Colonic mucosa (tissue), 4 donors: Measurements from ENCODE around the gene B4GALT4. TPM values are rescaled to one million over a fixed set of nuclear protein-coding genes. Genes with fewer than 3 reads are reported as not detected.

Experiments used
- DNase-seq: peaks from one replicate; pipeline ENCODE4 v3.0.0-alpha.2; 2020
- H3K27ac ChIP-seq: fragments of 200-600 bp; one replicate; pipeline ENCODE4 v1.8.0; 2021
- H3K27me3 ChIP-seq: fragments of 200-600 bp; one replicate; pipeline ENCODE4 v1.8.0; 2021
- H3K36me3 ChIP-seq: fragments of 200-600 bp; one replicate; pipeline ENCODE4 v1.8.0; 2021
- H3K4me1 ChIP-seq: fragments of 200-600 bp; one replicate; pipeline ENCODE4 v1.8.0; 2021; ENCODE audit warnings: mild to moderate bottlenecking
- H3K4me3 ChIP-seq: fragments of 200-600 bp; one replicate; pipeline ENCODE4 v1.8.0; 2021
- H3K9ac ChIP-seq, 2 donors: one replicate each; pipeline ENCODE4 v1.7.0; 2013; ENCODE audit warnings: control low read depth in 2 of 2, low read depth in 2 of 2, low read length in 2 of 2
- H3K9me3 ChIP-seq: fragments of 200-600 bp; one replicate; pipeline ENCODE4 v1.8.0; 2021
- intact Hi-C: fragments of 100-400 bp; cut with DNase I; formaldehyde crosslinking; loops from one replicate; pipeline ENCODE4 v1.14.1; 2022
- total RNA-seq, 2 donors: library from RNA; stranded (reverse); fragmentation: NEBNext Ultra II Directional in 1 of 2; extraction: Animal tissue kit (Norgen Biotek cat#: 25700) in 1 of 2; gene quantifications; one replicate each; pipeline ENCODE4 v1.2.1, GENCODE V29; 2021
- TF ChIP-seq, protein P1 (sequence below): fragments of 200-600 bp; IDR thresholded peaks from one replicate; pipeline ENCODE4 v1.8.0; 2022; ENCODE audit warnings: antibody characterized with exemption, mild to moderate bottlenecking
- donor health status: healthy.
- donor health status: DM: no; HTN: no; CAD: no.
- donor health status: DM: no; HTN: no; CAD: no.

The B4GALT4 gene, protein sequence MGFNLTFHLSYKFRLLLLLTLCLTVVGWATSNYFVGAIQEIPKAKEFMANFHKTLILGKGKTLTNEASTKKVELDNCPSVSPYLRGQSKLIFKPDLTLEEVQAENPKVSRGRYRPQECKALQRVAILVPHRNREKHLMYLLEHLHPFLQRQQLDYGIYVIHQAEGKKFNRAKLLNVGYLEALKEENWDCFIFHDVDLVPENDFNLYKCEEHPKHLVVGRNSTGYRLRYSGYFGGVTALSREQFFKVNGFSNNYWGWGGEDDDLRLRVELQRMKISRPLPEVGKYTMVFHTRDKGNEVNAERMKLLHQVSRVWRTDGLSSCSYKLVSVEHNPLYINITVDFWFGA
- 10 to 100 TPM; 43.1 to 54.5 TPM for total RNA-seq

DNA sequence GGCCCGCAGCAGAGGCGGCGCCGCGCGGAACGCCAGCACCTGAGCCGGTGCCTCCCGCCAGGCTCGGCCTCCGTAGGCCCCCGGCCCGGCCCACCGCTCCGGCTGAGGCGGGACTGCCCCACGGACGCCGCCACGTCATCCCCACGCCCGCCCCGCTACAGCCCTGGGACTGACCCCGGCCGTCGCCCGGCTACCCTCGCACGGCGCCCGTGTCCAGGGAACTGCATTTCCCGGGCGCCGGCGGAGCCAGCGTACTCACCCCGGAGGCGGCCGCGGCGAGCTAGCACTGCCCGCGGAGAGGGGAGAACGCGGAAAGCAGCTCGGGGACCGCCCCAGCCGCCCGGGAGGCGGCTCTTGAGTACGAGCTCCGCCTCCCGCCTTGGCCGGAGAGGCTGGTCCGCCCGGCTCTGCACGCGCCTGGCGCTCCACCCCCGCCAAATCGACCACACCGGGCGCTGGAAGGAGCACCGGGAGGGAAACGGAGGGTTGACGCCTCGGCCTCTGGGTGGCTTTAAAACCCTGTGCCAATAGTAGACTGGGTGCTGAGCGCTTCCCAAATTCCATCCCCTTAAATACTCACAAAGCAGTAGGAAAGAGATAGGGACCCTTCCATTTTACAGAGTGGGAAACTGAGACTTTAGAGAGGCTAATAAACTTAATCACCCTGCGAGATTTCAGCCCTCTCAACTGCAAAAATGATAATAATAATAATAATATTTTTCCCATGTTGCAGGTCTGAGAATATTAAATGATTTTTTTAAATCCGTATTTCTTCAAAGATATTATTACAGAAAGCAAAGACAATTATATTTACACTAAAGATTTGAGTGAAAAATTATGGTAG lies at the start of gene B4GALT4:
Gene B4GALT4, minus strand, starts transcription at position 288 of the 844 bp plus-strand sequence. CDS start 10,779 bp downstream, outside the sequence.
- peak; percentile 91 for DNase-seq
- H3K9ac ChIP-seq = peak within 1 kb of the TSS; percentile 84 to 98
- H3K4me3 ChIP-seq = peak within 1 kb of the TSS; percentile 58
- no peaks in the 10 kb centered on the region for H3K36me3 ChIP-seq
- TF ChIP-seq, protein P1, sequence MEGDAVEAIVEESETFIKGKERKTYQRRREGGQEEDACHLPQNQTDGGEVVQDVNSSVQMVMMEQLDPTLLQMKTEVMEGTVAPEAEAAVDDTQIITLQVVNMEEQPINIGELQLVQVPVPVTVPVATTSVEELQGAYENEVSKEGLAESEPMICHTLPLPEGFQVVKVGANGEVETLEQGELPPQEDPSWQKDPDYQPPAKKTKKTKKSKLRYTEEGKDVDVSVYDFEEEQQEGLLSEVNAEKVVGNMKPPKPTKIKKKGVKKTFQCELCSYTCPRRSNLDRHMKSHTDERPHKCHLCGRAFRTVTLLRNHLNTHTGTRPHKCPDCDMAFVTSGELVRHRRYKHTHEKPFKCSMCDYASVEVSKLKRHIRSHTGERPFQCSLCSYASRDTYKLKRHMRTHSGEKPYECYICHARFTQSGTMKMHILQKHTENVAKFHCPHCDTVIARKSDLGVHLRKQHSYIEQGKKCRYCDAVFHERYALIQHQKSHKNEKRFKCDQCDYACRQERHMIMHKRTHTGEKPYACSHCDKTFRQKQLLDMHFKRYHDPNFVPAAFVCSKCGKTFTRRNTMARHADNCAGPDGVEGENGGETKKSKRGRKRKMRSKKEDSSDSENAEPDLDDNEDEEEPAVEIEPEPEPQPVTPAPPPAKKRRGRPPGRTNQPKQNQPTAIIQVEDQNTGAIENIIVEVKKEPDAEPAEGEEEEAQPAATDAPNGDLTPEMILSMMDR = no peak
- no peaks in the 10 kb centered on the region for H3K27me3 ChIP-seq
- no peaks in the 10 kb centered on the region for H3K4me1 ChIP-seq
- no peaks in the 10 kb centered on the region for H3K9me3 ChIP-seq
- peak within 1 kb of the TSS; percentile 84 for H3K27ac ChIP-seq
- intact Hi-C loops = loop anchor here (2.0 to 10.0 kb wide), 2 partner anchors 94 to 356 kb away; partner anchors contain the start of gene TEX55

DNA sequence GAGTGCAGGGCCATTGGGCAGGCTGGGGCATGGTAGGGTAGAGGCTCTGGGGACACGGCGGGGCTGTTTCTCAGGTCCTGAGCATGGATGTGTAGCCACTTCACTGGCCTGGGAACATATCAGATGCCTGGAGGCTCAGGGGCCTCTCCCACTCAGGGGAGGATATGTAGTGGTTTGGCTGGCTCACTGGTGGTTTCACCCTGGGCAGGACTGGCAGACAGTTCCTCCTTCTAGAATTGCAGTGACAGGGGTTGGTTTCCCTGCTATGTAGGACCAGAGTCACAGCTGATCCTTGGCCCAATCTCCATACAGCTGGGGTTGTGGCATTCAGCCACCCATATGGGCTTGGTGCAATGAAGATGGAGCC lies 48.7 kb upstream of the B4GALT4 start:
- H3K27me3 ChIP-seq = no peaks in the 10 kb centered on the region
- H3K27ac ChIP-seq = no peak overlapping the region
- no peak overlapping the region for H3K9ac ChIP-seq
- TF ChIP-seq, protein P1 = no peak
- no peak for DNase-seq
- H3K4me1 ChIP-seq = no peaks in the 10 kb centered on the region
- intact Hi-C loops = no loop called here
- H3K9me3 ChIP-seq = no peaks in the 10 kb centered on the region
- no peaks in the 10 kb centered on the region for H3K36me3 ChIP-seq
- H3K4me3 ChIP-seq = no peak overlapping the region

DNA sequence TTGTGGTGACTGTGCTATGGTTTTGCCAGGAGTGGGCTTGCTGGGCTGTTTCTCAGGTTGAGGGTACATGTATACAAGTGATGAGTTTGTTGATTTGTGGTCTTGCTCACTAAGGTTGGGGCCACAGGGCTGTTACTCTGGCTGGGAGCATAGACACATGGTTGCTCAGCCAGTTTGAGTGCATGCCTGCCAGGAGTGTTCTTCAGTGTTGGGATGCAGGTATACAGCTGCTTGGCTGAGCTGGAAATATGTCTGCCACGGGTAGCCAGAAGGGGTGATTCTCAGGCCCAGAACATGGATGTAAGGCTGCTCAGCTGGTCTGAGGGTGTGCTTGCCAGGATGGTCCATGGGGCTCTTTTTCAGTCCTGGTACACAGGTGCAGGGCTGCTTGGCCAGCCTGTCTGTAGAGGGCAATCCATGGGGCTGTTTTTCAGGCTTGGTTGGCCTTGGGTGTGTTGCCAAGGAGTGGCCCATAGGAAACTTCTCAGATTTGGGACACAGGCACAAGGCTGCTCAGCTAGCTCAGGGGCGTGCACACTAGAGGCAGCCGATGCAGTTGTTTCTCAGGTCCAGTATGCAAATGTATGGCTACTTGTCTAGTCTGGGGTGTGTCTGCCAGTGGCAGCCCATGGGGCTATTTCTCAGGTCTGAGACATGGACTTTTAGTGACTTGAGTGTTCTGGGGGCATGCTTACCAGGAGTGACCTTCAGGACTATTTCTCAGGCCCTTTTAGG lies 48.2 kb upstream of the B4GALT4 start:
- Histone ChIP-seq H3K9ac (no peak overlapping the region), H3K4me1 (no peaks in the 10 kb centered on the region), H3K4me3 (no peak overlapping the region), H3K27ac (no peak overlapping the region), H3K27me3 (no peaks in the 10 kb centered on the region), H3K9me3 (no peaks in the 10 kb centered on the region), H3K36me3 (no peaks in the 10 kb centered on the region)
- TF ChIP-seq, protein P1 = no peak
- DNase-seq = no peak
- intact Hi-C loops = no loop called here

DNA sequence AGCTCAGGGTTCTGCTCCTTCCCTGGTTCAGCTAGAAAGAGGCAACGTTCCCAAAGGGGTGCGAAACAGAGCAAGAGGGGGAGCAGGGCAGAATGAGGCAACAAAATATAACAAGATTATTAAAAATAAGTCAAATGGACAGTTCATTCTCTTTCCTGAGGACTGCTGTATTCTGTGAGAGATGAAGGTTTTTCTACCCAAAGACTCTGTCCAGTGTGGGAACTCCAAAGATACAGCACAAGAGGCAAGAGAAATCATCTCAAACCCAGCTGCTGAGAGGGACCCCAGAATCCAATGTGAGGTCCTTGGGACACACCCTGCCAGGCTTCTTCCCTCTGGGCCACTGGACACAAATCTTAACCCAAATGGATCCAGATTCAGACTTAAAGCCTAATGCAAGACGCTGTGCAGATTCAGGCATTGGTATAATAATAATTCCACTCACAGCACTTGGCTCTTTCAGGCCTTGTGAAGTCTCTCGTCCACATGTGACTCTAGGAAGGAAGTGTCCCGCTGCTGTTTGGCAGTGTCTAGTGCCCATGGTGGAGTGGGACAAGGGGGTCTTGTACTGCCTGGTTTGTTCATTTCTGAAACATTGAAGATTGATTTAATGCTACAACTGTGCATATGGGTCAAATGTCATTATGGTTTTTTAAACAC lies 39.0 kb upstream of the B4GALT4 start:
- Histone ChIP-seq H3K4me1 (no peaks in the 10 kb centered on the region), H3K4me3 (no peak overlapping the region), H3K9me3 (no peaks in the 10 kb centered on the region), H3K36me3 (no peaks in the 10 kb centered on the region), H3K9ac (no peak overlapping the region), H3K27me3 (no peaks in the 10 kb centered on the region), H3K27ac (no peak overlapping the region)
- DNase-seq = no peak
- TF ChIP-seq, protein P1 = no peak
- intact Hi-C loops = loop anchor here (10.0 kb wide), 1 partner anchor 405 kb away; no protein-coding TSS in a partner anchor
